ENCODE results near the gene AXDND1.

AXDND1 gene

GRCh38 chr1:179586107-179586823, 220.5 kb downstream of the AXDND1 start:
- no peak for DNase-seq

- no peak for DNase-seq
These were observed 221.6 kb downstream of the AXDND1 start for GRCh38 chr1:179587336-179587735.

GRCh38 chr1:179588425-179589024, 222.8 kb downstream of the AXDND1 start:
- no peak for DNase-seq

- no peak for DNase-seq
These were observed 223.7 kb downstream of the AXDND1 start for GRCh38 chr1:179589509-179589908.

GRCh38 chr1:179590671-179591070, 224.9 kb downstream of the AXDND1 start:
- no peak for DNase-seq

GRCh38 chr1:179591253-179591591, 225.5 kb downstream of the AXDND1 start:
- no peak for DNase-seq

GRCh38 chr1:179591592-179592580, 226.1 kb downstream of the AXDND1 start, which contains the start of gene TDRD5:
Gene TDRD5, plus strand, starts transcription at chr1:179591832. Its CDS starts 784 bp downstream, at chr1:179592616.
- no peak for DNase-seq

- DNase-seq: no peak
These were observed 232.9 kb downstream of the AXDND1 start for GRCh38 chr1:179598631-179599030.

- no peak for DNase-seq
These were observed 234.0 kb downstream of the AXDND1 start for GRCh38 chr1:179599623-179600249.

GRCh38 chr1:179601093-179601492, 235.3 kb downstream of the AXDND1 start:
- DNase-seq: no peak

Data from activated effector memory CD4-positive, alpha-beta T cell treated with anti-CD3 and anti-CD28 coated beads, Interleukin-2, amount 50 U/mL, for 16 hours (primary cell).